GF-D8 (cell line): ENCODE results near the gene TMED9.
"Not testable (repeated sequence)": the region's sequence is repeated elsewhere in the genome, so short reads cannot be mapped to it uniquely, and the experiment has no call there.

Source experiments
- DNase-seq: peaks from one replicate; lab custom pipeline; 2025; lab: John Stamatoyannopoulos, UW

Gene TMED9

GRCh38 chr5:177606071-177607051 lies 14.4 kb downstream of the TMED9 start:
- no peak for DNase-seq

- no peak for DNase-seq
These were observed 15.1 kb downstream of the TMED9 start for GRCh38 chr5:177607115-177607451.

GRCh38 chr5:177607452-177608192 lies 15.6 kb downstream of the TMED9 start:
- DNase-seq, result no peak

- DNase-seq, result no peak
These were observed 16.5 kb downstream of the TMED9 start for GRCh38 chr5:177608243-177609075.

GRCh38 chr5:177609076-177610059 lies 17.4 kb downstream of the TMED9 start:
- DNase-seq, result no peak

GRCh38 chr5:177610131-177610769 lies 18.2 kb downstream of the TMED9 start:
- DNase-seq, result no peak

- no peak for DNase-seq
These were observed 18.9 kb downstream of the TMED9 start for GRCh38 chr5:177610770-177611445.

GRCh38 chr5:177611446-177612214 lies 19.6 kb downstream of the TMED9 start:
- DNase-seq, result no peak

DNA sequence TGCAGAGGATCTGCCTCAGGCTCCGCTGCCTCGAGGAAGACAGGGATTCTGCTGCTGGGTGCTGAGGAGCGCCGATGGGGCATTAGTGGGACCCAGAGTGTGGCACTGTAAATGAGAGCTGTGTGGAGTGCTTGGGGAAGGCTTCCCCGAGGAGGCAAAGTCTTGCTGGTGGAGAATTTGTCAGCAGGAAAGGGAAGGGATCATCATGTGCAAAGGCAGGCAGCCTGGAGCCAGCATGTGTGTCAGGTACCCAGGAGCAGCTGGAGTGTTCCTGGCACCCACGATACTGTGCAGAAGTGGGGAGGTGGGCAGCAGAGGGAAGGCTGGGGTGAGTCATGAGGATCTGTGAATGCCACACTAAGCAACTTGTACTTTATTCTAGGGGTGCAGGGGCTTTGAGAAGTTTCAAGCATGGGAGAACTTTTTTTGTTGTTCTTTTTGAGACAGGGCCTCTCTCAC lies 20.2 kb downstream of the TMED9 start:
- no peak for DNase-seq

- no peak for DNase-seq
These were observed 28.6 kb downstream of the TMED9 start for GRCh38 chr5:177620560-177620959.

GRCh38 chr5:177624172-177624571 lies 32.2 kb downstream of the TMED9 start:
- DNase-seq, result not testable (repeated sequence)

- not testable (repeated sequence) for DNase-seq
These were observed 38.2 kb downstream of the TMED9 start for GRCh38 chr5:177630186-177630585.

- not testable (repeated sequence) for DNase-seq
These were observed 42.9 kb downstream of the TMED9 start for GRCh38 chr5:177634912-177635311.

DNA sequence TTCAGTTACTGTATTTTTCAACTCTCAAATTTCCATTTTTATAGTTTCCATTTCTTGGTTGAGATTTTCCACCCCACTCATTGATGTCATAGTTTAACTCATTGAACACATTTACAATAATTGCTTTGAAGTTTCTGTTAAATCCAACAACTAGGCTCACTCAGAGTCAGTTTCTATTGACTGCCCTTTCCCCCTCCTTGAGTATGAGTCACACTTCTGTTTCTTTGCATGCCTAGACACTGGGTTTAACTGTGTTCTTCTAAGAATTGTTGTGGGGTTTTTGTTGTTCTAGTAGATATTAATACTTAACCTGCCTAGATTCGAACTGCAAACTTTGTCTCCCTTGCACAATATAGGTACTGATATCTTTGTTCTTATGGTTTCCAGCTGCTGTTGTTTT lies 53.5 kb downstream of the TMED9 start:
- not testable (repeated sequence) for DNase-seq
